ENCODE measurements around the gene COL25A1. TPM values are rescaled to one million over a fixed set of nuclear protein-coding genes. Genes with fewer than 3 reads are reported as not detected.

The COL25A1 gene
- polyA plus RNA-seq, 3 donors: 14.5 to 20.1 (median 17.1) TPM

GRCh38 chr4:108830509-108831244 lies 471.8 kb downstream of the COL25A1 start:
- peak in 8 of 11 donors; percentile 29 to 64 (median 38) for DNase-seq (ENCODE audit: extremely low read depth in 1 of 11, low read depth in 9 of 11, low spot score in 4 of 11)

- no peak for DNase-seq (ENCODE audit: extremely low read depth in 1 of 11, low read depth in 9 of 11, low spot score in 4 of 11)
Observed at GRCh38 chr4:108829966-108830492, 472.4 kb downstream of the COL25A1 start.

GRCh38 chr4:108828620-108829019 lies 473.8 kb downstream of the COL25A1 start:
- no peak for DNase-seq (ENCODE audit: extremely low read depth in 1 of 11, low read depth in 9 of 11, low spot score in 4 of 11)

- DNase-seq (ENCODE audit: extremely low read depth in 1 of 11, low read depth in 9 of 11, low spot score in 4 of 11): no peak
Observed at GRCh38 chr4:108825737-108826136, 476.7 kb downstream of the COL25A1 start.

GRCh38 chr4:108821351-108821930 lies 481.0 kb downstream of the COL25A1 start:
- DNase-seq (ENCODE audit: extremely low read depth in 1 of 11, low read depth in 9 of 11, low spot score in 4 of 11): no peak

GRCh38 chr4:108820492-108821350 lies 481.7 kb downstream of the COL25A1 start:
- DNase-seq (ENCODE audit: extremely low read depth in 1 of 11, low read depth in 9 of 11, low spot score in 4 of 11): no peak

GRCh38 chr4:108814326-108814725 lies 488.1 kb downstream of the COL25A1 start:
- DNase-seq (ENCODE audit: extremely low read depth in 1 of 11, low read depth in 9 of 11, low spot score in 4 of 11): no peak

GRCh38 chr4:108813261-108813660 lies 489.2 kb downstream of the COL25A1 start:
- no peak for DNase-seq (ENCODE audit: extremely low read depth in 1 of 11, low read depth in 9 of 11, low spot score in 4 of 11)

- no peak for DNase-seq (ENCODE audit: extremely low read depth in 1 of 11, low read depth in 9 of 11, low spot score in 4 of 11)
Observed at GRCh38 chr4:108811486-108811885, 491.0 kb downstream of the COL25A1 start.

- no peak for DNase-seq (ENCODE audit: extremely low read depth in 1 of 11, low read depth in 9 of 11, low spot score in 4 of 11)
Observed at GRCh38 chr4:108810087-108810486, 492.4 kb downstream of the COL25A1 start.

- no peak for DNase-seq (ENCODE audit: extremely low read depth in 1 of 11, low read depth in 9 of 11, low spot score in 4 of 11)
Observed at GRCh38 chr4:108804648-108805273, 497.7 kb downstream of the COL25A1 start.

- DNase-seq (ENCODE audit: extremely low read depth in 1 of 11, low read depth in 9 of 11, low spot score in 4 of 11): no peak
Observed at GRCh38 chr4:108799306-108799705, 503.2 kb downstream of the COL25A1 start.

GRCh38 chr4:108796173-108796572 lies 506.3 kb downstream of the COL25A1 start:
- no peak for DNase-seq (ENCODE audit: extremely low read depth in 1 of 11, low read depth in 9 of 11, low spot score in 4 of 11)

- no peak for DNase-seq (ENCODE audit: extremely low read depth in 1 of 11, low read depth in 9 of 11, low spot score in 4 of 11)
Observed at GRCh38 chr4:108795733-108796132, 506.7 kb downstream of the COL25A1 start.

GRCh38 chr4:108794136-108794535 lies 508.3 kb downstream of the COL25A1 start:
- no peak for DNase-seq (ENCODE audit: extremely low read depth in 1 of 11, low read depth in 9 of 11, low spot score in 4 of 11)

GRCh38 chr4:108793415-108793814 lies 509.0 kb downstream of the COL25A1 start:
- DNase-seq (ENCODE audit: extremely low read depth in 1 of 11, low read depth in 9 of 11, low spot score in 4 of 11): no peak

- no peak for DNase-seq (ENCODE audit: extremely low read depth in 1 of 11, low read depth in 9 of 11, low spot score in 4 of 11)
Observed at GRCh38 chr4:108788731-108789130, 513.7 kb downstream of the COL25A1 start.

- DNase-seq (ENCODE audit: extremely low read depth in 1 of 11, low read depth in 9 of 11, low spot score in 4 of 11): no peak
Observed at GRCh38 chr4:108787724-108788123, 514.7 kb downstream of the COL25A1 start.

GRCh38 chr4:108787106-108787505 lies 515.4 kb downstream of the COL25A1 start:
- no peak for DNase-seq (ENCODE audit: extremely low read depth in 1 of 11, low read depth in 9 of 11, low spot score in 4 of 11)

Data from renal cortex interstitium (tissue), 11 donors.